ENCODE measurements around the gene SPATA2L. TPM values are rescaled to one million over a fixed set of nuclear protein-coding genes. Genes with fewer than 3 reads are reported as not detected.

Gene SPATA2L
- total and polyA plus RNA-seq, 2 of the 13 experiments (the other 11 are each of a cell fraction or from before 2014, with no cell fraction given), result 9.1 to 20.7 TPM

DNA sequence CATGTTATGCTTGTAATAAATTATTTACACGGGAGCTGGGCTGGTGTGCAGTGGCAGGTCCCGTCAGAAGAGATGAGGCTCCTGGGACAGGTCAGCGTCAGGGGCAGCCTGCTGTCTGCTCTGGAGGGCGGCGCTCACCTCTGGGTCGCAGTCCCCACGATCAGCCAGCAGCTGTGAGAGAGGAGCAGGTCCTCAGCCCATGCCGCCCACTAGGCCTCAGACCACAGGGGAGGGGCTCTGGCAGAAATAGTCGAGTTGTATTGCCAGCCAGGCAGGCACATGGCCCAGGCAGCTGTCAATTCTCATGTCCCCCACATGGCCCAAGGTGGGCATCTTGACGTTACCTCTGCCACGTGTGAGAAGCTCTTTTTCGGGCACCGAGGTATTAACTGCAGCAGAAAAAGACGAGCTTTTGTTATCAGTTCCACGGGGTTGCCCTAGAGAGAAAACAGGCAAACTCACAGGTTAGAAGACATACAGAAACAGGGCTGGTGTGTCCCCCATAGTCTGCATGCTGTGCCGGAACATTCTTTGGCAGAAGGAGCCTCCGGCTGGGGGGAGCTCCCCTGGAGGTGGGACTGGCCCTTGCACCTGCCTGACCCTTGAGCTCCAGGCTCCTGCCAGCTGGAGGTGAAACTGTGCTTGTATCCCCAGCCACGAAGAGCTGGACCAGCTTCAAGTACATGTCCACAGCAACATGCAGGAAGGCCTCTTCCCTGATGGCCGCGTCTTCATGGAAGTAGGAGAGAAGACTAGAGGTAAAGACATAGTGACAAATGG is 37.2 kb upstream of the SPATA2L start:
- no peak overlapping the region for H3K9ac ChIP-seq (ENCODE audit: insufficient read depth, low read depth, low read length)
- CTCF ChIA-PET (ENCODE audit: low intra/inter-chr PET ratio, low total read pairs), result no interaction called here
- FAIRE-seq, result no peak
- TF ChIP-seq, protein P1, sequence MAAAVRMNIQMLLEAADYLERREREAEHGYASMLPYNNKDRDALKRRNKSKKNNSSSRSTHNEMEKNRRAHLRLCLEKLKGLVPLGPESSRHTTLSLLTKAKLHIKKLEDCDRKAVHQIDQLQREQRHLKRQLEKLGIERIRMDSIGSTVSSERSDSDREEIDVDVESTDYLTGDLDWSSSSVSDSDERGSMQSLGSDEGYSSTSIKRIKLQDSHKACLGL (CRISPR knock-in tag; IDR thresholded peaks at IDR 0.05), result 0 out of 2 replicates have a peak, but pooled peaks have one; percentile 34
- TF ChIP-seq RFXAP (CRISPR knock-in tag; IDR thresholded peaks at IDR 0.05; ENCODE audit: borderline replicate concordance) (0 out of 2 replicates have a peak, but pooled peaks have one; percentile 25), ZNF335 (CRISPR knock-in tag; IDR thresholded peaks at IDR 0.05) (no peak), POLR2G (IDR thresholded peaks at IDR 0.05; ENCODE audit: low read depth, low read length) (peak; percentile 23), ZNF530 (CRISPR knock-in tag; IDR thresholded peaks at IDR 0.05; ENCODE audit: low read depth) (no peak), ZSCAN22 (CRISPR knock-in tag; IDR thresholded peaks at IDR 0.05) (peak; percentile 42; the same call in 1 of the 2 replicates), CEBPB (IDR thresholded peaks at IDR 0.05; ENCODE audit: borderline replicate concordance, low read depth, low read length) (no peak), ZNF670 (CRISPR knock-in tag; IDR thresholded peaks at IDR 0.05; ENCODE audit: borderline replicate concordance) (no peak), ZNF562 (CRISPR knock-in tag; IDR thresholded peaks at IDR 0.05; ENCODE audit: borderline replicate concordance) (no peak)
- TF ChIP-seq, protein P2, sequence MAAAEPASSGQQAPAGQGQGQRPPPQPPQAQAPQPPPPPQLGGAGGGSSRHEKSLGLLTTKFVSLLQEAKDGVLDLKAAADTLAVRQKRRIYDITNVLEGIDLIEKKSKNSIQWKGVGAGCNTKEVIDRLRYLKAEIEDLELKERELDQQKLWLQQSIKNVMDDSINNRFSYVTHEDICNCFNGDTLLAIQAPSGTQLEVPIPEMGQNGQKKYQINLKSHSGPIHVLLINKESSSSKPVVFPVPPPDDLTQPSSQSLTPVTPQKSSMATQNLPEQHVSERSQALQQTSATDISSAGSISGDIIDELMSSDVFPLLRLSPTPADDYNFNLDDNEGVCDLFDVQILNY (CRISPR knock-in tag; conservative IDR thresholded peaks at IDR 0.05), result no peak
- TF ChIP-seq, protein P3, sequence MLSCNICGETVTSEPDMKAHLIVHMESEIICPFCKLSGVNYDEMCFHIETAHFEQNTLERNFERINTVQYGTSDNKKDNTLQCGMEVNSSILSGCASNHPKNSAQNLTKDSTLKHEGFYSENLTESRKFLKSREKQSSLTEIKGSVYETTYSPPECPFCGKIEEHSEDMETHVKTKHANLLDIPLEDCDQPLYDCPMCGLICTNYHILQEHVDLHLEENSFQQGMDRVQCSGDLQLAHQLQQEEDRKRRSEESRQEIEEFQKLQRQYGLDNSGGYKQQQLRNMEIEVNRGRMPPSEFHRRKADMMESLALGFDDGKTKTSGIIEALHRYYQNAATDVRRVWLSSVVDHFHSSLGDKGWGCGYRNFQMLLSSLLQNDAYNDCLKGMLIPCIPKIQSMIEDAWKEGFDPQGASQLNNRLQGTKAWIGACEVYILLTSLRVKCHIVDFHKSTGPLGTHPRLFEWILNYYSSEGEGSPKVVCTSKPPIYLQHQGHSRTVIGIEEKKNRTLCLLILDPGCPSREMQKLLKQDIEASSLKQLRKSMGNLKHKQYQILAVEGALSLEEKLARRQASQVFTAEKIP (CRISPR knock-in tag; IDR thresholded peaks at IDR 0.05; ENCODE audit: borderline replicate concordance), result no peak
- TF ChIP-seq, protein P4, sequence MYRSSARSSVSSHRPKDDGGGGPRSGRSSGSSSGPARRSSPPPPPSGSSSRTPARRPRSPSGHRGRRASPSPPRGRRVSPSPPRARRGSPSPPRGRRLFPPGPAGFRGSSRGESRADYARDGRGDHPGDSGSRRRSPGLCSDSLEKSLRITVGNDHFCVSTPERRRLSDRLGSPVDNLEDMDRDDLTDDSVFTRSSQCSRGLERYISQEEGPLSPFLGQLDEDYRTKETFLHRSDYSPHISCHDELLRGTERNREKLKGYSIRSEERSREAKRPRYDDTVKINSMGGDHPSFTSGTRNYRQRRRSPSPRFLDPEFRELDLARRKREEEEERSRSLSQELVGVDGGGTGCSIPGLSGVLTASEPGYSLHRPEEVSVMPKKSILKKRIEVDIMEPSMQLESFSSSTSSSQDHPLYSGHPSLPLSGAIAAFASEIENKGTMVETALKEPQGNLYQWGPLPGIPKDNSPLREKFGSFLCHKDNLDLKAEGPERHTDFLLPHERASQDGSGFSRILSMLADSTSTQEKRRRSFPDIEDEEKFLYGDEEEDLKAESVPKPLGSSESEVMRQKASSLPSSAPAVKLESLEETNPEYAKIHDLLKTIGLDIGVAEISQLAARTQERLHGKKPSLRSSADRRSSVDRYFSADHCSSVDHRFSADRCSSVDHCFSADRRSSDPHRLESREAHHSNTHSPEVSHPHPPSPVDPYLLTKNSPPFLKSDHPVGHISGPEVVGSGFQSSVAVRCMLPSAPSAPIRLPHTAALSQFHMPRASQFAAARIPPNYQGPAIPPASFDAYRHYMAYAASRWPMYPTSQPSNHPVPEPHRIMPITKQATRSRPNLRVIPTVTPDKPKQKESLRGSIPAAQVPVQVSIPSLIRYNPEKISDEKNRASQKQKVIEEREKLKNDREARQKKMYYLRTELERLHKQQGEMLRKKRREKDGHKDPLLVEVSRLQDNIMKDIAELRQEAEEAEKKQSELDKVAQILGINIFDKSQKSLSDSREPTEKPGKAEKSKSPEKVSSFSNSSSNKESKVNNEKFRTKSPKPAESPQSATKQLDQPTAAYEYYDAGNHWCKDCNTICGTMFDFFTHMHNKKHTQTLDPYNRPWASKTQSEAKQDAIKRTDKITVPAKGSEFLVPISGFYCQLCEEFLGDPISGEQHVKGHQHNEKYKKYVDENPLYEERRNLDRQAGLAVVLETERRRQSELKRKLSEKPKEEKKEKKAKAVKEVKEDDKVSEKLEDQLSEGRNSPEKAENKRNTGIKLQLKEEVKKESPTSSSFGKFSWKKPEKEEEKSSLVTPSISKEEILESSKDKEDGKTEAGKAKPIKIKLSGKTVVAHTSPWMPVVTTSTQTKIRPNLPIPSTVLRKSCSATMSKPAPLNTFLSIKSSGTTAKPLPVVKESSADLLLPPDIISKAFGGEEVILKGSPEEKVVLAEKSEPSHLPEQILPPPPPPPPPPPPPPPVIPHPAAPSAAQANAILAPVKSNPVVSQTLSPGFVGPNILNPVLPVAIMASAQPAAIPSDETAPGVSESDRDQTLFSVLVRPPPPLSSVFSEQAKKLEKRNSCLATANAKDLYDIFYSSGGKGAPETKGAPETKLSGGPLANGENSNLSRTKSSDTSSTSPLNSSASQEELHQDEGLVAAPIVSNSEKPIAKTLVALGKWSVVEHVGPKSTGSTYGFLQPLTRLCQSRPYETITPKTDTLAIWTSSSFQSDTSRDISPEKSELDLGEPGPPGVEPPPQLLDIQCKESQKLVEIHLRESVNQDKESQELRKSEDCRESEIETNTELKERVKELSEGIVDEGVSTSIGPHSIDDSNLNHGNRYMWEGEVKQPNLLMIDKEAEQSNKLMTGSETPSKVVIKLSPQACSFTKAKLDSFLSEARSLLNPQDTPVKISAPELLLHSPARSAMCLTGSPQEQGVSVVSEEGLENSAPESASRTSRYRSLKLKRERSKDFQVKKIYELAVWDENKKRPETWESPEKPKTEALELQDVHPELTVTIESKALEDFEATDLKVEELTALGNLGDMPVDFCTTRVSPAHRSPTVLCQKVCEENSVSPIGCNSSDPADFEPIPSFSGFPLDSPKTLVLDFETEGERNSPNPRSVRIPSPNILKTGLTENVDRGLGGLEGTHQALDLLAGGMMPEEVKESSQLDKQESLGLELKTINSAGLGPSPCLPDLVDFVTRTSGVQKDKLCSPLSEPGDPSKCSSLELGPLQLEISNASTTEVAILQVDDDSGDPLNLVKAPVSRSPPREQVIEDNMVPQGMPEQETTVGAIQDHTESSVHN (CRISPR knock-in tag; IDR thresholded peaks at IDR 0.05), result 0 out of 2 replicates have a peak, but pooled peaks have one; percentile 33

More for the DNA sequence above, 37.2 kb upstream of the SPATA2L start:
- no peak overlapping the region for H3K4me3 ChIP-seq (replicated peaks in 1 of 3; ENCODE audit: insufficient read depth in 1 of 3, low read depth in 2 of 3, low read length in 3 of 3)
- no peak overlapping the region for H3K27ac ChIP-seq (ENCODE audit: extremely low read length, insufficient read depth, low read length)
- POLR2A ChIA-PET, result interaction anchor here (1.0 to 2.0 kb wide), 2 partner anchors 33 to 39 kb away, joined by 4 read pairs; no protein-coding TSS in a partner anchor
- H3K9me3 ChIP-seq (ENCODE audit: low read length), result no peaks in the 10 kb centered on the region
- H3K27me3 ChIP-seq (ENCODE audit: control insufficient read depth in 1 of 2, insufficient read depth in 2 of 2, low read length in 2 of 2), result no peaks in the 10 kb centered on the region
- no peaks in the 10 kb centered on the region for H3K4me1 ChIP-seq (ENCODE audit: insufficient read depth, low read length)
- in situ Hi-C loops (cut with HindIII; ENCODE audit: extremely low pct_ligation_motif_present, low pct_unique_long_range_greater_than_20kb) (no loop called here), intact Hi-C loops (cut with micrococcal nuclease; ENCODE audit: unreplicated experiment) (no loop called here)
- H2AFZ ChIP-seq (ENCODE audit: low read length), result no peak overlapping the region
- ATAC-seq (peak; percentile 36), DNase-seq (ENCODE audit: low spot score) (no peak)
- no peak overlapping the region for H3K4me2 ChIP-seq (ENCODE audit: low read depth, low read length)
- TSS peak; percentile 34 for BruUV-seq (replicated peaks)
- no peaks in the 10 kb centered on the region for H3K79me2 ChIP-seq (ENCODE audit: insufficient read depth, low read length)
- H3K36me3 ChIP-seq (replicated peaks in 1 of 2; ENCODE audit: control insufficient read depth in 1 of 2, insufficient read depth in 2 of 2, low read length in 2 of 2), result peaks cover 45 to 91% of the 10 kb centered on the region in 2 experiments
- 94% methylated on average over 19 of the region's 20 CpGs for WGBS (ENCODE audit: low lambda C conversion rate)
- H4K20me1 ChIP-seq (ENCODE audit: insufficient read depth, low read length), result no peaks in the 10 kb centered on the region
